Measurements from ENCODE around the gene IGSF9B.

The IGSF9B gene

DNA sequence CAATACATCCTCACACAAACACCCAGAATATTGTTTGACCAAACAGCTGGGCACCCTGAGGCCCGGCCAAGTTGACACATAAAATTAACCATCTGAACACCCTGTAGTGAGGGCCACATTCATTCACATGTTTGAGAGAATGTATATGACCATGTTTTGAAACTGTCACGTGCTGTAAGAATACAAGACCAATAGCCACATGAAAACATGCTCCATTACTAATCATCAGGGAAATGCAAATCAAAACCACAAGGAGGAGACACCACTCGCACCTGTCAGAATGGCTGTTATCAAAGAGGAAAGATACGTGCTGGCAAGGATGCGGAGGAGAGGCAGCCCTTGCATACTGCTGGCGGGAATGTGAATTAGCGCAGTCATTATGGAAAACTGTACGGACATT is 38.3 kb upstream of the IGSF9B start:
- TF ChIP-seq, protein P1, sequence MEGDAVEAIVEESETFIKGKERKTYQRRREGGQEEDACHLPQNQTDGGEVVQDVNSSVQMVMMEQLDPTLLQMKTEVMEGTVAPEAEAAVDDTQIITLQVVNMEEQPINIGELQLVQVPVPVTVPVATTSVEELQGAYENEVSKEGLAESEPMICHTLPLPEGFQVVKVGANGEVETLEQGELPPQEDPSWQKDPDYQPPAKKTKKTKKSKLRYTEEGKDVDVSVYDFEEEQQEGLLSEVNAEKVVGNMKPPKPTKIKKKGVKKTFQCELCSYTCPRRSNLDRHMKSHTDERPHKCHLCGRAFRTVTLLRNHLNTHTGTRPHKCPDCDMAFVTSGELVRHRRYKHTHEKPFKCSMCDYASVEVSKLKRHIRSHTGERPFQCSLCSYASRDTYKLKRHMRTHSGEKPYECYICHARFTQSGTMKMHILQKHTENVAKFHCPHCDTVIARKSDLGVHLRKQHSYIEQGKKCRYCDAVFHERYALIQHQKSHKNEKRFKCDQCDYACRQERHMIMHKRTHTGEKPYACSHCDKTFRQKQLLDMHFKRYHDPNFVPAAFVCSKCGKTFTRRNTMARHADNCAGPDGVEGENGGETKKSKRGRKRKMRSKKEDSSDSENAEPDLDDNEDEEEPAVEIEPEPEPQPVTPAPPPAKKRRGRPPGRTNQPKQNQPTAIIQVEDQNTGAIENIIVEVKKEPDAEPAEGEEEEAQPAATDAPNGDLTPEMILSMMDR (conservative IDR thresholded peaks at IDR 0.05; ENCODE audit: low read depth, low read length) = no peak
- no peaks in the 10 kb centered on the region for H3K27me3 ChIP-seq (ENCODE audit: insufficient read depth, low read depth)
- no peaks in the 10 kb centered on the region for H3K79me2 ChIP-seq (ENCODE audit: insufficient read depth, low read depth)
- H3K4me2 ChIP-seq = no peak overlapping the region
- no peak overlapping the region for H3K27ac ChIP-seq
- H4K20me1 ChIP-seq (ENCODE audit: insufficient read depth) = no peaks in the 10 kb centered on the region
- no peak overlapping the region for H3K9ac ChIP-seq
- no peak overlapping the region for H3K4me3 ChIP-seq (IDR thresholded peaks at IDR 0.05; ENCODE audit: insufficient read depth, low read depth, low read length)
- H3K36me3 ChIP-seq (ENCODE audit: insufficient read depth) = no peaks in the 10 kb centered on the region
- no peaks in the 10 kb centered on the region for H3K4me1 ChIP-seq (ENCODE audit: low read depth, poor library complexity, severe bottlenecking)
- H2AFZ ChIP-seq (ENCODE audit: low read depth) = no peak overlapping the region

GRCh38 chr11:133993921-133994320 is 37.2 kb upstream of the IGSF9B start:
- no peak overlapping the region for H3K4me2 ChIP-seq
- no peaks in the 10 kb centered on the region for H3K36me3 ChIP-seq (ENCODE audit: insufficient read depth)
- H3K79me2 ChIP-seq (ENCODE audit: insufficient read depth, low read depth) = no peaks in the 10 kb centered on the region
- H4K20me1 ChIP-seq (ENCODE audit: insufficient read depth) = no peaks in the 10 kb centered on the region
- no peak overlapping the region for H3K4me3 ChIP-seq (IDR thresholded peaks at IDR 0.05; ENCODE audit: insufficient read depth, low read depth, low read length)
- no peak overlapping the region for H3K27ac ChIP-seq
- TF ChIP-seq, protein P1 (conservative IDR thresholded peaks at IDR 0.05; ENCODE audit: low read depth, low read length) = no peak
- no peaks in the 10 kb centered on the region for H3K4me1 ChIP-seq (ENCODE audit: low read depth, poor library complexity, severe bottlenecking)
- no peaks in the 10 kb centered on the region for H3K27me3 ChIP-seq (ENCODE audit: insufficient read depth, low read depth)
- no peak overlapping the region for H3K9ac ChIP-seq
- H2AFZ ChIP-seq (ENCODE audit: low read depth) = no peak overlapping the region

GRCh38 chr11:133993107-133993506 is 36.3 kb upstream of the IGSF9B start:
- no peaks in the 10 kb centered on the region for H3K36me3 ChIP-seq (ENCODE audit: insufficient read depth)
- H3K9ac ChIP-seq = no peak overlapping the region
- no peak overlapping the region for H3K4me3 ChIP-seq (IDR thresholded peaks at IDR 0.05; ENCODE audit: insufficient read depth, low read depth, low read length)
- H2AFZ ChIP-seq (ENCODE audit: low read depth) = no peak overlapping the region
- TF ChIP-seq, protein P1 (conservative IDR thresholded peaks at IDR 0.05; ENCODE audit: low read depth, low read length) = no peak
- no peaks in the 10 kb centered on the region for H3K27me3 ChIP-seq (ENCODE audit: insufficient read depth, low read depth)
- no peak overlapping the region for H3K4me2 ChIP-seq
- no peak overlapping the region for H3K27ac ChIP-seq
- H4K20me1 ChIP-seq (ENCODE audit: insufficient read depth) = no peaks in the 10 kb centered on the region
- no peaks in the 10 kb centered on the region for H3K4me1 ChIP-seq (ENCODE audit: low read depth, poor library complexity, severe bottlenecking)
- no peaks in the 10 kb centered on the region for H3K79me2 ChIP-seq (ENCODE audit: insufficient read depth, low read depth)

DNA sequence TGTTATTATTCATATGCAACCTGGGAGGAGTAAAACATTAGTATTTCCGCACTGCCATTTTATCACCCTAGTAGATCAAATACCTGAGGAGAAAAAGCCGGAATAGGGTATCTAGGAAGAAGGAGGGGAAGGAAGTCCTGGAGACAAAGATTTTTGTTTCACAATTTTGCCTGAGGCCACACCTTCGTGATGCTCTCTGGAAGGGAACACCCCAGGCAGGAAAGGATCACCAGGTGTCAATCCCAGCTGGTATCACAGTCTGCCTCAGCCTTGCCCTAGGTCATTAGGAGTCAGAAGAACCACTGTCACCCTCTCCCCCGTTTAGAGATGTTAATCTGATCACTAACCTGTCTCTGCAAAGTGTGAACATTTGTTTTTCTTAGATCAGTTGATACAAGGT is 35.4 kb upstream of the IGSF9B start:
- Histone ChIP-seq H3K9ac (no peak overlapping the region), H4K20me1 (ENCODE audit: insufficient read depth) (no peaks in the 10 kb centered on the region), H3K36me3 (ENCODE audit: insufficient read depth) (no peaks in the 10 kb centered on the region), H3K27me3 (ENCODE audit: insufficient read depth, low read depth) (no peaks in the 10 kb centered on the region), H3K27ac (no peak overlapping the region), H3K4me3 (IDR thresholded peaks at IDR 0.05; ENCODE audit: insufficient read depth, low read depth, low read length) (no peak overlapping the region), H3K4me1 (ENCODE audit: low read depth, poor library complexity, severe bottlenecking) (no peaks in the 10 kb centered on the region), H2AFZ (ENCODE audit: low read depth) (no peak overlapping the region), H3K4me2 (no peak overlapping the region), H3K79me2 (ENCODE audit: insufficient read depth, low read depth) (no peaks in the 10 kb centered on the region)
- TF ChIP-seq, protein P1 (conservative IDR thresholded peaks at IDR 0.05; ENCODE audit: low read depth, low read length) = no peak
